ENCODE results near the gene PRELID2. TPM values are rescaled to one million over a fixed set of nuclear protein-coding genes. Genes with fewer than 3 reads are reported as not detected.
"Not testable (repeated sequence)": the region's sequence is repeated elsewhere in the genome, so short reads cannot be mapped to it uniquely, and the experiment has no call there.

The PRELID2 gene
- total and polyA plus RNA-seq, 2 experiments from 2014 or later: 7.0 to 7.4 TPM

GRCh38 chr5:145838276-145838675 is 3.1 kb upstream of the PRELID2 start:
- H3K9ac ChIP-seq: no peak overlapping the region
- in situ Hi-C loops (cut with MboI): no loop called here
- H3K27ac ChIP-seq: no peak overlapping the region
- no peaks in the 10 kb centered on the region for H3K36me3 ChIP-seq (ENCODE audit: low read depth)
- H3K4me2 ChIP-seq (ENCODE audit: unreplicated experiment): no peak overlapping the region
- H3K79me2 ChIP-seq (ENCODE audit: insufficient read depth): no peaks in the 10 kb centered on the region
- H3K9me2 ChIP-seq (ENCODE audit: insufficient read depth): no peaks in the 10 kb centered on the region
- no peaks in the 10 kb centered on the region for H3F3A ChIP-seq (ENCODE audit: insufficient read depth)
- no peak overlapping the region for H3K4me3 ChIP-seq
- 52 to 53% methylated on average over 6 of the region's 6 CpGs for WGBS, 2 experiments (ENCODE audit: low coverage in 1 of 2, low lambda C conversion rate in 2 of 2, missing lambda C conversion rate in 2 of 2)
- no peaks in the 10 kb centered on the region for H3K9me3 ChIP-seq (ENCODE audit: low read depth)
- H2AFZ ChIP-seq: no peak overlapping the region
- H3K4me1 ChIP-seq (ENCODE audit: insufficient read depth): no peaks in the 10 kb centered on the region
- no peak for TF ChIP-seq EZH2 (IDR thresholded peaks at IDR 0.05; ENCODE audit: insufficient read depth, poor library complexity, severe bottlenecking)
- TF ChIP-seq EZH2phosphoT487 (IDR thresholded peaks at IDR 0.05; ENCODE audit: insufficient read depth, low read depth): no peak
- H3K27me3 ChIP-seq (replicated peaks; ENCODE audit: insufficient read depth): no peaks in the 10 kb centered on the region
- H4K20me1 ChIP-seq (ENCODE audit: insufficient read depth): no peaks in the 10 kb centered on the region
- no peak for DNase-seq

GRCh38 chr5:145836241-145836640 is 1.1 kb upstream of the PRELID2 start:
- H3K79me2 ChIP-seq (ENCODE audit: insufficient read depth); H3K9me2 ChIP-seq (ENCODE audit: insufficient read depth); DNase-seq; H3K27me3 ChIP-seq (replicated peaks; ENCODE audit: insufficient read depth); H4K20me1 ChIP-seq (ENCODE audit: insufficient read depth); H3K4me2 ChIP-seq (ENCODE audit: unreplicated experiment); H3F3A ChIP-seq (ENCODE audit: insufficient read depth); H3K9ac ChIP-seq; H3K27ac ChIP-seq; H2AFZ ChIP-seq; H3K36me3 ChIP-seq (ENCODE audit: low read depth); H3K9me3 ChIP-seq (ENCODE audit: low read depth); H3K4me3 ChIP-seq; H3K4me1 ChIP-seq (ENCODE audit: insufficient read depth); in situ Hi-C loops (cut with MboI): not testable (repeated sequence)
- WGBS, 2 experiments (ENCODE audit: low coverage in 1 of 2, low lambda C conversion rate in 2 of 2, missing lambda C conversion rate in 2 of 2): 97% methylated on average over 13 of the region's 13 CpGs

GRCh38 chr5:145835848-145836239 is 702 bp upstream of the PRELID2 start:
- Histone ChIP-seq H2AFZ (peak overlapping the region; percentile 94), H3K27me3 (replicated peaks; ENCODE audit: insufficient read depth) (no peaks in the 10 kb centered on the region), H3K79me2 (ENCODE audit: insufficient read depth) (no peaks in the 10 kb centered on the region), H3K9ac (peak overlapping the region; percentile 82), H4K20me1 (ENCODE audit: insufficient read depth) (no peaks in the 10 kb centered on the region), H3K9me2 (ENCODE audit: insufficient read depth) (no peaks in the 10 kb centered on the region), H3K4me2 (ENCODE audit: unreplicated experiment) (peak overlapping the region; percentile 80), H3F3A (ENCODE audit: insufficient read depth) (no peaks in the 10 kb centered on the region), H3K4me3 (peak overlapping the region; percentile 82), H3K4me1 (ENCODE audit: insufficient read depth) (no peaks in the 10 kb centered on the region; the same call in 1 of the 2 replicates), H3K9me3 (ENCODE audit: low read depth) (no peaks in the 10 kb centered on the region), H3K36me3 (ENCODE audit: low read depth) (no peaks in the 10 kb centered on the region), H3K27ac (no peak overlapping the region)
- no peak for DNase-seq
- TF ChIP-seq EZH2 (IDR thresholded peaks at IDR 0.05; ENCODE audit: insufficient read depth, poor library complexity, severe bottlenecking): no peak
- TF ChIP-seq EZH2phosphoT487 (IDR thresholded peaks at IDR 0.05; ENCODE audit: insufficient read depth, low read depth): no peak
- WGBS, 2 experiments (ENCODE audit: low coverage in 1 of 2, low lambda C conversion rate in 2 of 2, missing lambda C conversion rate in 2 of 2): 75 to 82% methylated on average over 18 of the region's 18 CpGs
- in situ Hi-C loops (cut with MboI): no loop called here

GRCh38 chr5:145834554-145834916 is 607 bp downstream of the PRELID2 start:
- no peak for DNase-seq
- Histone ChIP-seq H3K4me1 (ENCODE audit: insufficient read depth) (peaks cover 5% of the 10 kb centered on the region; the same call in 1 of the 2 replicates), H3K9me2 (ENCODE audit: insufficient read depth) (no peaks in the 10 kb centered on the region), H3K36me3 (ENCODE audit: low read depth) (no peaks in the 10 kb centered on the region), H3K4me3 (peak overlapping the region; percentile 82), H3K9me3 (ENCODE audit: low read depth) (no peaks in the 10 kb centered on the region), H3F3A (ENCODE audit: insufficient read depth) (peaks cover 10% of the 10 kb centered on the region), H3K79me2 (ENCODE audit: insufficient read depth) (no peaks in the 10 kb centered on the region), H3K27me3 (replicated peaks; ENCODE audit: insufficient read depth) (no peaks in the 10 kb centered on the region), H3K27ac (no peak overlapping the region), H4K20me1 (ENCODE audit: insufficient read depth) (no peaks in the 10 kb centered on the region; the same call in 1 of the 2 replicates), H3K4me2 (ENCODE audit: unreplicated experiment) (peak overlapping the region; percentile 80), H3K9ac (peak overlapping the region; percentile 82), H2AFZ (peak overlapping the region; percentile 94)
- in situ Hi-C loops (cut with MboI): no loop called here
- WGBS, 2 experiments (ENCODE audit: low coverage in 1 of 2, low lambda C conversion rate in 2 of 2, missing lambda C conversion rate in 2 of 2): 20% methylated on average over 10 of the region's 10 CpGs
- no peak for TF ChIP-seq EZH2phosphoT487 (IDR thresholded peaks at IDR 0.05; ENCODE audit: insufficient read depth, low read depth)
- TF ChIP-seq EZH2 (IDR thresholded peaks at IDR 0.05; ENCODE audit: insufficient read depth, poor library complexity, severe bottlenecking): no peak

- Histone ChIP-seq H3K4me1 (ENCODE audit: insufficient read depth) (peaks cover 5% of the 10 kb centered on the region; the same call in 1 of the 2 replicates), H3K4me3 (no peak overlapping the region), H3F3A (ENCODE audit: insufficient read depth) (peaks cover 10% of the 10 kb centered on the region), H3K9me3 (ENCODE audit: low read depth) (no peaks in the 10 kb centered on the region), H3K9me2 (ENCODE audit: insufficient read depth) (no peaks in the 10 kb centered on the region), H2AFZ (no peak overlapping the region), H4K20me1 (ENCODE audit: insufficient read depth) (no peaks in the 10 kb centered on the region; the same call in 1 of the 2 replicates), H3K79me2 (ENCODE audit: insufficient read depth) (no peaks in the 10 kb centered on the region), H3K4me2 (ENCODE audit: unreplicated experiment) (no peak overlapping the region), H3K27ac (no peak overlapping the region), H3K27me3 (replicated peaks; ENCODE audit: insufficient read depth) (no peaks in the 10 kb centered on the region), H3K36me3 (ENCODE audit: low read depth) (no peaks in the 10 kb centered on the region), H3K9ac (no peak overlapping the region)
- no peak for DNase-seq
- WGBS, 2 experiments (ENCODE audit: low coverage in 1 of 2, low lambda C conversion rate in 2 of 2, missing lambda C conversion rate in 2 of 2): 76 to 78% methylated on average over 10 of the region's 10 CpGs
- in situ Hi-C loops (cut with MboI): no loop called here
- TF ChIP-seq EZH2 (IDR thresholded peaks at IDR 0.05; ENCODE audit: insufficient read depth, poor library complexity, severe bottlenecking): no peak
- no peak for TF ChIP-seq EZH2phosphoT487 (IDR thresholded peaks at IDR 0.05; ENCODE audit: insufficient read depth, low read depth)
These were observed 1.4 kb downstream of the PRELID2 start for GRCh38 chr5:145833631-145834200.
